Omental fat pad (tissue), 4 donors: ENCODE data around the gene FNTB. TPM values are rescaled to one million over a fixed set of nuclear protein-coding genes. Genes with fewer than 3 reads are reported as not detected.

Experiments used
- ATAC-seq: fragments of 150-250 bp; one replicate; pipeline ENCODE4 v1.9.1; 2016; ENCODE audit warnings: mild to moderate bottlenecking, moderate library complexity; ENCODE audit not compliant: low FRiP score
- DNase-seq: peaks from one replicate; pipeline ENCODE4 v3.0.0-alpha.2; 2019; ENCODE audit warnings: low spot score
- total RNA-seq, 4 donors: library from RNA; depleted of rRNA; stranded (reverse); fragments of >200 nt; gene quantifications; one replicate each; pipeline ENCODE4 v1.1.0, GENCODE V29; 2016
- TF ChIP-seq, protein P1 (sequence below), 3 donors: fragments of 450-650 bp; IDR thresholded peaks; one replicate each; pipeline ENCODE4 v1.5.1; 2016 to 2017; ENCODE audit warnings: antibody characterized with exemption in 3 of 3, mild to moderate bottlenecking in 3 of 3, moderate library complexity in 2 of 3

Gene FNTB
- total RNA-seq, 4 donors from 2014 or later = 8.4 to 16.7 (median 13.7) TPM

DNA sequence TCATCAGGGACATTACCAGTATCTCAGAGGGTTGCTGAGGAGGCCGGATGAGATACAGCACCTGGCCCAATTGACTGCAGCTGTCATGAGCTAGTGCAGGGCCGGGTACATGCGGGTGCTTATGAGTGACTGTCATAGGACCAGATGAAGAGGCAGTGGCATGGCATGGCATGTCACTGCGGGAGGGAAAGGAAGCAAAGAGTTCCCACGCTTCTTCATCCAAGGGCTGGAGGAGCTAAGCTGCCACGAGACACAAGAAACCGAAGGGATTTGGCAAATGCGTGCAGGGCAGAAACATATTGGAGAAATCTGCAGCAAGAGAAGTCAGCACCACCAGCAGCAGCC is 33.4 kb upstream of the FNTB start:
- TF ChIP-seq, protein P1, sequence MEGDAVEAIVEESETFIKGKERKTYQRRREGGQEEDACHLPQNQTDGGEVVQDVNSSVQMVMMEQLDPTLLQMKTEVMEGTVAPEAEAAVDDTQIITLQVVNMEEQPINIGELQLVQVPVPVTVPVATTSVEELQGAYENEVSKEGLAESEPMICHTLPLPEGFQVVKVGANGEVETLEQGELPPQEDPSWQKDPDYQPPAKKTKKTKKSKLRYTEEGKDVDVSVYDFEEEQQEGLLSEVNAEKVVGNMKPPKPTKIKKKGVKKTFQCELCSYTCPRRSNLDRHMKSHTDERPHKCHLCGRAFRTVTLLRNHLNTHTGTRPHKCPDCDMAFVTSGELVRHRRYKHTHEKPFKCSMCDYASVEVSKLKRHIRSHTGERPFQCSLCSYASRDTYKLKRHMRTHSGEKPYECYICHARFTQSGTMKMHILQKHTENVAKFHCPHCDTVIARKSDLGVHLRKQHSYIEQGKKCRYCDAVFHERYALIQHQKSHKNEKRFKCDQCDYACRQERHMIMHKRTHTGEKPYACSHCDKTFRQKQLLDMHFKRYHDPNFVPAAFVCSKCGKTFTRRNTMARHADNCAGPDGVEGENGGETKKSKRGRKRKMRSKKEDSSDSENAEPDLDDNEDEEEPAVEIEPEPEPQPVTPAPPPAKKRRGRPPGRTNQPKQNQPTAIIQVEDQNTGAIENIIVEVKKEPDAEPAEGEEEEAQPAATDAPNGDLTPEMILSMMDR (IDR thresholded peaks at IDR 0.05) = no peak
- ATAC-seq = no peak
- DNase-seq = no peak

DNA sequence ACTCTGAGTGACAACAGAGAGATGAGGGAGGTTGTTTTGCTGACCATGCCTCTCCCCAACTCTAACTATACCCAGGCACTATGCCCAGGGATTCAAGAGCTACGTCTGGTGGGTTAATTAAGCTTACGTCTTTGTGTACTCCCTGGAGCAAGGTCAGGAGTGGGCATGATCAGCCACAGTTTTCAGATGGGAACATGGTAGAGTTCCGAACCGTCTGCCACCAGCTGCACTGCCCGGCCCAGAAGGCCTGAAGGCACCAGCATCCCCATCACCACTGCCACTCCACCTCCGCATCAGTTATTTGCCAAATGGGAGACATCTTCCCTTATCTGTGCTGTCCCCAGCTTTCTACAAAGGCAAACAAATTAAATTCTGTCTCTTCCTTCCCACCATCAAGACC is 33.0 kb upstream of the FNTB start:
- DNase-seq (no peak), ATAC-seq (no peak)
- TF ChIP-seq, protein P1 (IDR thresholded peaks at IDR 0.05) = no peak

DNA sequence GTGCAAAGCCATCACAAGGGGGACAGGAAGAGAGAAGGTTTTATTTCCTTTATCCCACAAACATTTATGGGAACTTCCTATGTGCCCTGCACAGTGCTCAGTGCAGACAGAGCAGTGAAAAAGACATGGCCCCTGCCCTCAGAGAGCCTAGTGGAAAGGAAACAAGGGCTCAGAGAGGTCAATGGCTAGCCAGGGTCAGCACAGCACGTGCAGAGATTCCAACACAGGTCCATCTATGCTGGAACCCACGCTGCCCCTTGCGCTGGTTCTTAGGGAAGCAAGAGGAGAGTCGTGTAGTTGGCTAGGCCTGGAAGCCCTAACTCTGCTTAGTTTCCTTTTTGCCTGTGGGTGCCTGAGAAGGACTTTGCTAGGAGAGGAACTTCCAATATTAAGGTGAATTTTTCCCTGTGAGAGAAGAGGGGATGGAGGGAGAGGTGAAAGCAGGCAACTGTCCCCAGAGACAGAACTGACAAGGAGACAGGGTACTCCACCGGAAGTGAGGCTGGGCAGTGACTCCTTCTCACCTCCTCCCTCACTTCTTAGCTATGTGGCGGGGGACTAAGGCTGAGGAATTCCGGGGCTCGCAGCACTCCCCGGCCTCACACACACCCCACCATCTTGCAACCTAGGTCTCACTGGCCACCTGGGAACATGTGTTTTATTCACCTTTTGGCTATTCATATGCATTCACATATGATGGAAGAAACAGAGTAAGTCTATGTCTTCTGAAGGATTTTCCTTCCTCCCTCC is 32.0 kb upstream of the FNTB start:
- DNase-seq (no peak), ATAC-seq (no peak)
- TF ChIP-seq, protein P1 (IDR thresholded peaks at IDR 0.05) = no peak

DNA sequence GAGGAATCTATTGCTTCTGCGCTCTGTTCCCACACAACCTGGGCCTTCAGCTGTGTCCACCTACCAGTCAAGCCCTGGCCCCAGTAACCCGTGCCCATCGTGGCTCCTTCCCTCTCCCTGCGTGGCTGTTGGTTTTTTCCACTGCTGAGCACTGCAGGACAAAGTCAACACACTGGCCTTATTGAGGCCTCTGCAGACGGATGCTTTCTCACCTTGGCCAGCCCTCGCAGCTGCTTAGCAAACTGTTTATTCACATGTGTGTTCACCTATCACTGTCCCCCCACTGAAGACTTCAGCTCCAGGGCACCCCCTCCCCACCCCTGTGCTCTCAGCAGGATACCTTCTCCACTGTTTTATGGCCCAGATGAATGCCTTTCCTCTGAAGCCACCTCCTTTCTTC is 31.4 kb upstream of the FNTB start:
- TF ChIP-seq, protein P1 (IDR thresholded peaks at IDR 0.05) = no peak
- ATAC-seq = no peak

DNA sequence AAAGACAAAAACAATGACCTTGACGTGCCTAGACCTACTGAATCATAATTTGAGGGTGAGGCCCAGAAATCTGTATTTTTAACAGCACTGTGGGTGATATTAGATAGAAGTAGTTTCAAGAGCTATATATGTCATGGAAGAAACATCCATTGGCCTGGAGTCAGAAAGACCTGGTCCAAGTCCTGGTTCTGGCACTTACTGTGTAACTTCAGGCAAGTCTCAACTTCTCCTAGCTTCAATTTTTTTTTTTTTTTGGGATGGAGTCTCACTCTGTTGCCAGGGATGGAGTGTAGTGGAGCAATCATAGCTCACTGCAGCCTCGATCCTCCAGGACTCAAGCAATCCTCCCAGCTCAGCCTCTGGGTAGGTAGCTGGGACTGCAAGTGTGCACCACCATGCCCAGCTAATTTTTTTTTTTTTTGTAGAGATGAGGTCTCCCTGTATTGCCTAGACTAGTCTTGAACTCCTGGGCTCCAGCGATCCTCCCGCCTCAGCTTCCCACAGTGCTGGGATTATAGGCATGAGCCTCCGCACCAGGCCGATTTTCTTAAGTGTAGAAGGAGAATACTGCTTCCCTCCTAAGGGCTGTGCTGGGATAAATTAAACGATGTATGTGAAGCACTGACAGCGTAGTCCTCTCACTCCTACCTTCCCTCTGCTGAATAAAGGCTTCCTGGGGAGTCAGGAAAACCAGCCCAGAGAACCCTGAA is 29.8 kb upstream of the FNTB start:
- no peak for ATAC-seq
- DNase-seq = no peak
- TF ChIP-seq, protein P1 (IDR thresholded peaks at IDR 0.05) = no peak

More for the DNA sequence above, 31.4 kb upstream of the FNTB start:
- DNase-seq = no peak

DNA sequence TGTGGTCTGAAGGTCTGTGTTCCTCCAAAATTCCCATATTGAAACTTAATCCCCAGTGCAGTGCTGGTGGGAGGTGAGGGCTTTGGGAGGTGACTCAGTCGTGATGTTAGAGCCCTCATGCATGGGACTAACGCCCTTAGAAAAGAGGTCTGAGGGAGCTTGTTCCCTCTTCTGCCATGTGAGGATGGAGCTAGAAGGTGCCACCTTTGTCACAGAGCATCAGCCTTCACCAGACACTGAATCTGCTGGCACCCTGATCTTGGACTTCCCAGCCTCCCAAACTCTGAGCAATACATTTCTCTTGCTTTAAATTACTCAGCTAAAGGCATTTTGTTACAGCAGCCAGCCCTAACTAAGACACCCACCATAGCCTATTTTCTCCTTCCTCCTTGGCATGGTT is 28.5 kb upstream of the FNTB start:
- DNase-seq (no peak), ATAC-seq (no peak)
- TF ChIP-seq, protein P1 (IDR thresholded peaks at IDR 0.05) = no peak

DNA sequence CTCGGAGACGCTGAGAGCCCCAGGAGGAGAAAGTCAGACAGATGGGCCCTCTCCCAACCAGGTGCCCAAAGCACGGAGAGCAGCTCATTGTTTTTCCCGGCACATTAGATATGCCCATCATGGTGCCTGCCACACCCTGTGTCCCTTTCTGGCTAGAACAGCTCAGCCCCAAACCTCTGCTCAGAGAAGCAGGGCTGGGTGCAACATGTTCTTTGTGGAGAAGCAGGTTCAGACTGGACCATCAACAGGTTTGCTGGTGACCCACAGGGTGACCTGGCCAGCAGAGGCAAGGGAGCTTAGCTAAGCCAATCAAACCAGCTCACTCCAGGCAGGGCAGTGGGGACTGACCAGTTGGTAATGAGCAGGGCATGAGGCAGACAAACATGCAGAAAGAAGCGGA is 28.0 kb upstream of the FNTB start:
- DNase-seq (no peak), ATAC-seq (no peak)
- TF ChIP-seq, protein P1 (IDR thresholded peaks at IDR 0.05) = no peak
